GM23338 (cell line): ENCODE results near the gene PMEL. TPM values are rescaled to one million over a fixed set of nuclear protein-coding genes. Genes with fewer than 3 reads are reported as not detected.

Experiments
- ATAC-seq: fragments of 200-7000 bp; cut with Tn5 transposase; 3 replicates; pipeline ENCODE4 v1.9.1; 2020
- DNase-seq: peaks from one replicate; pipeline ENCODE4 v3.0.0-alpha.2; 2015; ENCODE audit warnings: low spot score
- H2AFZ ChIP-seq: fragments of 200-600 bp; sonication (generic); 2 replicates; pipeline ENCODE4 v1.8.0; 2016; ENCODE audit warnings: antibody characterized with exemption, mild to moderate bottlenecking, moderate library complexity
- H3F3A ChIP-seq: fragments of 200-600 bp; sonication (generic); replicated peaks from 2 replicates; pipeline ENCODE4 v1.8.0; 2017; ENCODE audit warnings: antibody characterized with exemption, mixed run types, low read depth
- H3K27ac ChIP-seq: fragments of 200-600 bp; sonication (generic); 2 replicates; pipeline ENCODE4 v1.6.1; 2016; ENCODE audit warnings: low read depth
- H3K27me3 ChIP-seq: fragments of 200-600 bp; sonication (generic); 2 replicates; pipeline ENCODE4 v1.8.0; 2016; ENCODE audit warnings: mild to moderate bottlenecking, mixed run types, moderate library complexity; ENCODE audit not compliant: insufficient read depth
- H3K36me3 ChIP-seq: fragments of 200-600 bp; sonication (generic); 2 replicates; pipeline ENCODE4 v1.8.0; 2016; ENCODE audit warnings: mild to moderate bottlenecking; ENCODE audit not compliant: insufficient read depth
- H3K4me1 ChIP-seq: fragments of 200-600 bp; sonication (generic); 2 replicates; pipeline ENCODE4 v1.8.0; 2016; ENCODE audit warnings: mild to moderate bottlenecking, moderate library complexity; ENCODE audit not compliant: insufficient read depth
- H3K4me2 ChIP-seq: fragments of 200-600 bp; sonication (generic); 2 replicates; pipeline ENCODE4 v1.7.1; 2017; ENCODE audit warnings: mixed run types
- H3K4me3 ChIP-seq: fragments of 200-600 bp; sonication (generic); 2 replicates; pipeline ENCODE4 v1.6.1; 2016; ENCODE audit warnings: mixed run types
- H3K79me2 ChIP-seq: fragments of 200-600 bp; sonication (generic); replicated peaks from 2 replicates; pipeline ENCODE4 v1.8.0; 2017; ENCODE audit warnings: mild to moderate bottlenecking; ENCODE audit not compliant: insufficient read depth
- H3K9me2 ChIP-seq: fragments of 200-600 bp; sonication (generic); 2 replicates; pipeline ENCODE4 v1.8.0; 2017; ENCODE audit not compliant: insufficient read depth
- H4K20me1 ChIP-seq: fragments of 200-600 bp; sonication (generic); replicated peaks from 2 replicates; pipeline ENCODE4 v1.8.0; 2017; ENCODE audit warnings: mild to moderate bottlenecking; ENCODE audit not compliant: insufficient read depth
- H3K27ac Mint-ChIP-seq: 2 replicates; pipeline ENCODE4 v1.8.0; 2020; ENCODE audit warnings: inconsistent platforms, mild to moderate bottlenecking, moderate library complexity, mixed read lengths
- H3K27me3 Mint-ChIP-seq: 3 replicates; pipeline ENCODE4 v1.8.0; 2022; ENCODE audit warnings: low read depth, mild to moderate bottlenecking, moderate library complexity, mixed read lengths, inconsistent platforms; ENCODE audit not compliant: insufficient read depth, poor library complexity
- H3K36me3 Mint-ChIP-seq: 3 replicates; pipeline ENCODE4 v1.8.0; 2021; ENCODE audit warnings: low read depth, mild to moderate bottlenecking, inconsistent platforms, moderate library complexity, mixed read lengths
- H3K4me1 Mint-ChIP-seq: 3 replicates; pipeline ENCODE4 v1.8.0; 2020; ENCODE audit warnings: mild to moderate bottlenecking, inconsistent platforms, mixed read lengths
- H3K4me3 Mint-ChIP-seq: 3 replicates; pipeline ENCODE4 v1.8.0; 2021; ENCODE audit warnings: moderate library complexity, mild to moderate bottlenecking, inconsistent platforms, mixed read lengths
- H3K9me3 Mint-ChIP-seq: 3 replicates; pipeline ENCODE4 v1.8.0; 2020; ENCODE audit warnings: moderate library complexity, mild to moderate bottlenecking, inconsistent platforms, mixed read lengths
- CREB1 ChIP-seq: fragments of 250-450 bp; sonication (Bioruptor Pico); IDR thresholded peaks from 2 replicates; pipeline ENCODE4 v1.5.0; 2020; ENCODE audit warnings: low read depth, mild to moderate bottlenecking, moderate library complexity
- CTCF ChIP-seq, 2 experiments: fragments of 200-600 bp in 1 of 2; sonication (generic) in 1 of 2; conservative IDR thresholded peaks; 2 replicates each; pipeline versions ENCODE4 v1.5.1 to v1.6.1; 2016 to 2017; ENCODE audit warnings: antibody characterized with exemption in 2 of 2, low read depth in 2 of 2, mild to moderate bottlenecking in 2 of 2, moderate library complexity in 1 of 2
- ETS1 ChIP-seq: IDR thresholded peaks from 2 replicates; pipeline ENCODE4 v1.6.1; 2016; ENCODE audit warnings: antibody characterized with exemption
- EZH2 ChIP-seq: fragments of 200-600 bp; sonication (generic); IDR thresholded peaks from one replicate; pipeline ENCODE4 v1.8.0; 2017; ENCODE audit warnings: antibody characterized with exemption, mild to moderate bottlenecking, low read depth; ENCODE audit not compliant: unreplicated experiment
- EZH2phosphoT487 ChIP-seq: fragments of 200-600 bp; sonication (generic); IDR thresholded peaks from one replicate; pipeline ENCODE4 v1.8.1; 2018; ENCODE audit warnings: antibody characterized with exemption; ENCODE audit not compliant: unreplicated experiment
- JUNB ChIP-seq: IDR thresholded peaks from one replicate; pipeline ENCODE4 v1.6.1; 2016; ENCODE audit warnings: antibody characterized with exemption; ENCODE audit not compliant: unreplicated experiment
- NANOG ChIP-seq: IDR thresholded peaks from 2 replicates; pipeline ENCODE4 v1.6.1; 2016; ENCODE audit warnings: antibody characterized with exemption, borderline replicate concordance
- POLR2AphosphoS5 ChIP-seq: IDR thresholded peaks from 2 replicates; pipeline ENCODE4 v1.6.1; 2016; ENCODE audit warnings: antibody characterized with exemption, low read depth
- REST ChIP-seq: IDR thresholded peaks from one replicate; pipeline ENCODE4 v1.6.1; 2018; ENCODE audit warnings: antibody characterized with exemption; ENCODE audit not compliant: unreplicated experiment
- STAT1 ChIP-seq: IDR thresholded peaks from one replicate; pipeline ENCODE4 v1.6.1; 2016; ENCODE audit warnings: antibody characterized with exemption; ENCODE audit not compliant: unreplicated experiment
- ZNF114 ChIP-seq: fragments of 250-450 bp; sonication (Bioruptor Pico); IDR thresholded peaks from 2 replicates; pipeline ENCODE4 v1.5.0; 2020; ENCODE audit warnings: mild to moderate bottlenecking, moderate library complexity
- ZNF331 ChIP-seq: fragments of 250-450 bp; sonication (Bioruptor Pico); IDR thresholded peaks from 2 replicates; pipeline ENCODE4 v1.5.0; 2020; ENCODE audit warnings: low read depth, mild to moderate bottlenecking, moderate library complexity
- ZNF462 ChIP-seq: fragments of 250-450 bp; sonication (Bioruptor Pico); IDR thresholded peaks from 2 replicates; pipeline ENCODE4 v1.5.0; 2020; ENCODE audit warnings: mild to moderate bottlenecking, moderate library complexity
- polyA plus RNA-seq: library from polyadenylated mRNA; unstranded; fragments of >200 nt; fragmentation: Nextera tagmentation; extraction: Ambion mirVana; gene quantifications from 2 replicates; pipeline ENCODE4 v1.2.1, GENCODE V29; 2016
- total RNA-seq: library from RNA; depleted of rRNA; stranded (reverse); fragments of >200 nt; shearing (Covaris generic); gene quantifications from 2 replicates; pipeline ENCODE4 v1.2.3, GENCODE V29; 2014

PMEL gene
- total and polyA plus RNA-seq, 2 experiments from 2014 or later = 68.1 to 108 TPM

- no peak for TF ChIP-seq JUNB
- TF ChIP-seq CTCF (conservative IDR thresholded peaks at IDR 0.05; ENCODE audit: low read depth in 2 of 2) = no peak
- no peak for TF ChIP-seq REST
- TF ChIP-seq ZNF114 (CRISPR knock-in tag) = no peak
- TF ChIP-seq CREB1 (CRISPR knock-in tag) = no peak
- TF ChIP-seq ZNF462 (CRISPR knock-in tag) = no peak
- TF ChIP-seq ETS1 = no peak
- TF ChIP-seq EZH2phosphoT487 = no peak
- TF ChIP-seq STAT1 = no peak
- no peak for TF ChIP-seq POLR2AphosphoS5
- TF ChIP-seq NANOG = no peak
- no peak for TF ChIP-seq ZNF331 (CRISPR knock-in tag)
- TF ChIP-seq EZH2 = no peak
- peaks cover 12% of the 10 kb centered on the region for H3K4me1 ChIP-seq
- Mint-ChIP-seq H3K27me3 (peaks cover 1% of the 10 kb centered on the region), H3K9me3 (no peaks in the 10 kb centered on the region), H3K27ac (peak overlapping the region; percentile 47; the same call in 1 of the 2 replicates), H3K4me3 (no peak overlapping the region), H3K36me3 (peaks cover 32% of the 10 kb centered on the region), H3K4me1 (peaks cover 16% of the 10 kb centered on the region)
- no peaks in the 10 kb centered on the region for H3K9me2 ChIP-seq
- ATAC-seq (no peak), DNase-seq (no peak)
- H3K36me3 ChIP-seq = 0 out of 2 replicates have a peak, but pooled peaks cover 9% of the 10 kb centered on the region
- peaks cover 45% of the 10 kb centered on the region for H3K79me2 ChIP-seq
- H2AFZ ChIP-seq = no peak overlapping the region
- H3K4me3 ChIP-seq = peak overlapping the region; percentile 47
- H3K27me3 ChIP-seq = no peaks in the 10 kb centered on the region
- H3F3A ChIP-seq = no peaks in the 10 kb centered on the region; the same call in 1 of the 2 replicates
- H3K27ac ChIP-seq = peak overlapping the region; percentile 82
- peaks cover 10% of the 10 kb centered on the region; the same call in 1 of the 2 replicates for H4K20me1 ChIP-seq
- H3K4me2 ChIP-seq = peak overlapping the region; percentile 69
Measured at GRCh38 chr12:55972456-55972855, 6.6 kb upstream of the PMEL start.
